ENCODE measurements around the gene ZMYND8.

The ZMYND8 gene

GRCh38 chr20:47354464-47354713 lies 2.1 kb downstream of the ZMYND8 start:
- DNase-seq (ENCODE audit: low read depth): no peak
- H3K4me3 ChIP-seq (ENCODE audit: low read length): peak overlapping the region; percentile 17
- no peak for TF ChIP-seq CTCF (conservative IDR thresholded peaks at IDR 0.05; ENCODE audit: low read length)

- DNase-seq (ENCODE audit: low read depth): no peak
- no peak for TF ChIP-seq CTCF (conservative IDR thresholded peaks at IDR 0.05; ENCODE audit: low read length)
- peak overlapping the region; percentile 17 for H3K4me3 ChIP-seq (ENCODE audit: low read length)
Observed at GRCh38 chr20:47353692-47354463, 2.6 kb downstream of the ZMYND8 start.

GRCh38 chr20:47353239-47353691 lies 3.2 kb downstream of the ZMYND8 start:
- no peak for DNase-seq (ENCODE audit: low read depth)
- TF ChIP-seq CTCF (conservative IDR thresholded peaks at IDR 0.05; ENCODE audit: low read length): no peak
- no peak overlapping the region for H3K4me3 ChIP-seq (ENCODE audit: low read length)

- no peak for TF ChIP-seq CTCF (conservative IDR thresholded peaks at IDR 0.05; ENCODE audit: low read length)
- no peak for DNase-seq (ENCODE audit: low read depth)
- peak overlapping the region; percentile 11; the same call in 1 of the 2 replicates for H3K4me3 ChIP-seq (ENCODE audit: low read length)
Observed at GRCh38 chr20:47352332-47353238, 3.9 kb downstream of the ZMYND8 start.

- H3K4me3 ChIP-seq (ENCODE audit: low read length): peak overlapping the region; percentile 11; the same call in 1 of the 2 replicates
- no peak for DNase-seq (ENCODE audit: low read depth)
- TF ChIP-seq CTCF (conservative IDR thresholded peaks at IDR 0.05; ENCODE audit: low read length): no peak
Observed at GRCh38 chr20:47351643-47352331, 4.7 kb downstream of the ZMYND8 start.

GRCh38 chr20:47350691-47351545 lies 5.6 kb downstream of the ZMYND8 start:
- no peak for TF ChIP-seq CTCF (conservative IDR thresholded peaks at IDR 0.05; ENCODE audit: low read length)
- H3K4me3 ChIP-seq (ENCODE audit: low read length): no peak overlapping the region
- DNase-seq (ENCODE audit: low read depth): no peak
